GM19463 (cell line): Measurements from ENCODE around the gene NOD1.
"Not testable (repeated sequence)": the region's sequence is repeated elsewhere in the genome, so short reads cannot be mapped to it uniquely, and the experiment has no call there.

Experiments used
- ATAC-seq: cut with Tn5 transposase; IDR thresholded peaks from one replicate; pipeline ENCODE4 v1.9.1; 2021; ENCODE audit warnings: mild to moderate bottlenecking, moderate library complexity; ENCODE audit not compliant: unreplicated experiment

The NOD1 gene

DNA sequence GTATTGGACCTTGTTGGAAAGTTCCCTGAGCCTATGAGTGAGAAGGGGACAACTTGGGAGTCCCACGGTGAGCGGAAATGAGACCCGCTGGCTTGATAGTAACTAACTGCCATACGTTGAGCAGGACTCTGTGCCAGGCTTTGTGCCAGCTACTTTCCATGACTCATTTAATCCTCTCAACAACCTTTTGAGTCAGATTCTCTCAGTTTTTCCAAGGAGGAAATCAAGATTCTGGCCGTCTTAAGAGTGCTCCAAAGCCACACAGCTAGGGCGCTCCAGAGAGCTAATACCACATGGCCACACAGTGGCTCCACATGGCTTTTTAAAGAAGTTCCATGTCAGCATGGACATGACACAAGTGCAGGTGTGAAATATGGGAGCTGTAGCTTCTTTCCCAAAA, 55.7 kb downstream of the NOD1 start:
- no peak for ATAC-seq

DNA sequence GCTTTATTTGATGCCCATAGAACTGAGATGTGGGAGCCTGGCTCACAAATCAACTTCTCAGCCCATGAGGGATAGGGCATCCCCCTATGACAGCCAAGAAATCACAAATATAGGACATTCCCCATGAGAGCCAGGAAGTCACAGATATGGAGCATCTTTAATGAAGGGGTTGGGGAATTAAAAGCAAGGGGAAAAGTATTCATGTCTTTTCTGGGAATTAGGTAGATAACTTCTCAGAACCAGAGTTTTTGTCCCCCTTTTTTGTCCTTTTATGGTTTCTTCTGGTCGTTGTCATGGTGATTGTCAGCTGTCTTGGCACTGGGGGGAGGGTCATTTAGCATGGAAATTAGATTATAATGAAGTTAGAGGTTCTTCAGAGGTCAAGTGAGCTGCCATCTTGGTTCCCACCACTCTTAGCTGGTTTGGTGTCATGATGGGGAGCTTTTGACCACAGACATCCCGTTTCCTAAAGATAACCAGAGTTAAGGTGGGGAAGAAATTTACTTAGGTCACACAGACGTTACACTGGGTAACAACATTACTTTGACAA, 56.9 kb downstream of the NOD1 start:
- no peak for ATAC-seq

DNA sequence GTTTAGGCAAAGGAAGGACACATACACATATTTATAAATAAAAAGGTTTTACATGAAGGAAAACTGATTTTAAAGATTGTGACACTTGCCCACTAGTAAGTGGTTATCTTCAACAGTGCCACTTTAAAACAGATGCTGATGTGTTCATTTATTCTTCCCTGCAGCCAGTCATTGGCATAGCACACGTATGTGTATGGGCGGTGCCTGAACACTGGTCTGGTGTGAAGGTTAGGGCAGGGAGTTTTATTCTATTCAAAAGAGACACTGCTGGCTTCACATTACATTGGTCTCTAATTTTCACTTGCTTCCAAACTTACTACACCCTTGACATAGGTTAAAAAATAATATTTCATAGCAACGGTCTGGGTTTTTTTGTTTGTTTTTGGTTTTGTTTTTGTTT, 57.9 kb downstream of the NOD1 start:
- no peak for ATAC-seq

DNA sequence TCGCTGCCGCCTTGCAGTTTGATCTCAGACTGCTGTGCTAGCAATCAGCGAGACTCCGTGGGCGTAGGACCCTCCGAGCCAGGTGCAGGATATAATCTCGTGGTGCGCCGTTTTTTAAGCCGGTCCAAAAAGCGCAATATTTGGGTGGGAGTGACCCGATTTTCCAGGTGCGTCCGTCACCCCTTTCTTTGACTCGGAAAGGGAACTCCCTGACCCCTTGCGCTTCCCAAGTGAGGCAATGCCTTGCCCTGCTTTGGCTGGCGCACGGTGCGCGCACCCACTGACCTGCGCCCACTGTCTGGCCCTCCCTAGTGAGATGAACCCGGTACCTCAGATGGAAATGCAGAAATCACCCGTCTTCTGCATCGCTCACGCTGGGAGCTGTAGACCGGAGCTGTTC, 58.5 kb downstream of the NOD1 start:
- ATAC-seq: not testable (repeated sequence)

DNA sequence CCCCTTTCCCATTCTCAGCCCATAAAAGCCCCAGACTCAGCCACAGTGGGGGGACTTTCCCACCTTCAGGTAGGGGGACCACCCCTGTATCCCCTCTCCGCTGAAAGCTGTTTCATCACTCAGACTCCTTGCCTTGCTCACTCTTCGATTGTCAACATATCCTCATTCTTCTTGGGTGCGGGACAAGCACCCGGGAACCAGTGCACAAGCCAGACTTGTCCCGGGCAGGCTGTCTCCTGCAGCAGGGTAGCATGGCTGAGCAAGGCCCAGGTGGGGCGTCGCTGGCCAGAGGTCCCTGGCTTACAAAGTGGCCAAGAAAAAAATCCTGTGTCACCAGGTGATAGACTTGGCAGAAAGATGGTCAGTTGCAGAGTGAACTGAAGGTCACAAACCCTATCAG, 64.7 kb downstream of the NOD1 start:
- no peak for ATAC-seq

DNA sequence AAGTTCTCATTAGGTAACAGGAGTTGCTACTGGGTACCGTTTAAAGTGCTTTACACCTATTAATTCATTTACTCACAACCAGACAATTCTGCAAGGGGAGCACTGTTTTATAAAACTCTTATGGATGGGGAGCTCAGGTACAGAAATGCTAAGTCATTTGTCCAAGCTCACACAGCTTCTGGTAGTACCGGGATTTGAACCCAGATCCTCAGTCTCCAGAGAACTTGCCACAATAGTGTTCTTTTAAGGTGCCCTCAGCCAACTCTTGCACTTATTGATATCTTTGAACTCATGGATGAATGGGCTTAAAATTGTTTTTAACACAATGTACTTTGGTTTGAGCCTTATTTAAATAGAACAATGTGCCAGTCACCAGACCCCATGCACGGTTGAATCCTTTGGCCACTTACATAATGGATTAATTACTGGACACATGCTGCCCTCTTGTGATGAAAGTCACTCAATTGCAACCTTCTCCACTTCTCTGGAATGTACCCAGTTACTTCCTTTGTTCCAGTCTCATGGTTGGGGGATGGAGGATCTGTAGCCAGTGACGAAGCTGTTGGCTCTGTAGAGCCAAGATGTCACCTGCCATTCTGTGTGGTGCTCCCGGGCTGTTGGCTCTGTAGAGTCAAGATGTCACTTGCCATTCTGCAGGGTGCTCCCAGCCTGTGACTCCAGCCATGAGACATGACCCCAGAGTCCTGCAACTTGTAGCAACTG, 65.6 kb downstream of the NOD1 start:
- no peak for ATAC-seq

DNA sequence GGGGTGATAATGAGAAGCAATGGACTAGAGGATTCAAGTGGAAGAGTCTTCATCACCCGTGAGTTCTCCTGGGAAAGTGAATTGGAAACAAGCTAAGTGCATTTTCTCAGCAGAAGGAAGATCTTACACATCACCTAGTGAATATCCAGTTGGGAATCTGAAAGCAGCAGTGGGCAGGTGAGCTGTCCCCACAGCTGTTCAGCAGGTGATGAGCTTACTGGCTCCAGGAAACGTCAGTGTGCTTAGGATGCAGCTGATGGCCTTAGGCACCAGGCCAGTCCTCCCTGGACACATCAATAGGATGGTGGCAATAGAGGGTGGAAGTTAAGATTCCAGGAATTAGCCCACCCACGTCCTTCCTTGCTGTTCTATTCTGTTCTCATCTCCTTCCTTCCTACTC, 66.7 kb downstream of the NOD1 start:
- ATAC-seq: no peak

DNA sequence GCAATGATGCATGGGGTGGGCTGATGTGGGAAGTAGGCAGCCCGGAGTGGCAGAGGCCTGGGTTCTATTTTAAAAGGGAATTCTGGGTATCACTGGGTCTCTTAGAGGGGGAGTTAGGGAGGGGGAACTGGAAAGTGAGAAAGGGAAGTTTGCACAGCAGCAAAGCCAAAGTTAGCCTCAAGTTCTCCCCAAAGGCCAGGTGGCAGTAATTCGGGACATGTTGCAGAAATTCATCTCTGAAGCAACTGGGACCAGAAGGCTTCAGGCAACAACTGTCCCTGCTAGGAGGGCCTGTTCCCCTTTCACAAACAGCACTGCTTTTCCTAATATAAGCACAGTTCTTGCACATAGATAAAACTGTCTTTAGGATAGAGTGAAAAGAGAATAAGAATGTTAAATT, 67.4 kb downstream of the NOD1 start:
- no peak for ATAC-seq

DNA sequence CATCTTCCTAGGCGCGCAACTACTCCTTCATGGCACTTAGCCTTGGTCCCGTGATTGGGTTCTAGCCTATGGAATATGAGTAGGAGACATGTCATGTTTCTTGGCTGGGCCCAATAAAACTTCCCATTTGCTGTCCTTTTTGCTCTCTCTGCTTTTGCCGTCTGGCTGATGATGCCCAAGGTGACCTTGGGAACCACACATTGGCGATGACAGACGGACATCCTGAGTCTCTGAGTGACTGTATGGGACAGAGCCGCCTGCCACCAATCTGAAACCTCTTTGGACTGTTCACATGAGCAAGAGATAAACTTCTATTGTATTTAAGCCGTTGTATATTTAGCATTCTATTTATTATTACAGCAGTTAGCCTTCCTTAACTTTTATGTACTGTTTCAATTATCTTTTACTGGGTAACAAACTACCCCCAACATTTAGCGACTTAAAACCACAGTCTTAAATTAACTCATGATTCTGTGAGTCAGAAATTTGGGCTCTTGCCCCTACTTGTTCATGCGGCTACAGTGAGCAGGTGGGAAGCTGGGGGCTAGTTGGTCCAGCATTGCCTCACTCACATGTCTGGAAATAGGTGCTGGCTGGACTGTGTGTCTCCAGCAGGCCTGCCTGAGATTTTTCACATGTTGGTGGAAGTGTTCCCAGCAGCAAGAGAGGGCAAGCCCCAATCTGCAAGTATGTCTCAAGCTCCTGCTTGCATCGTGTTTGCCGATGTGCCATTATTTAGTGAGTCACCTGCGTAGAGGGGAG, 71.7 kb downstream of the NOD1 start:
- ATAC-seq: no peak

DNA sequence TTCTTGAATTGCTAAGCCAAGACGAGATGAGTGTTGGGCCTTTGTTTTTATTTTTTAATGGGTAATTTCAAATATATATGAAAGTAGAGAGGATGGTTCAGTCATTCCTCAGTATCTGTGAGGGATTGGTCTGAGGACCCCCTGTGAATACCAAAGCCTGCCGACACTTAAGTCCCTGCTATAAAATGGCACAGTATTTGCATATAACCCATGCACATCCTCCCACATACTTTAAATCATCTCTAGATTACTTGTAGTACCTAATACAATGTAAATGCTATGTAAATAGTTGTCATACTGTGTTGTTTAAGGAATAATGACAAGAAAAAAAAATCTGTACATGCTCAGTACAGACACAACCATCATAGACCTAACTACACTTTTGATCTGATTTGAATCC, 73.4 kb downstream of the NOD1 start:
- ATAC-seq: no peak

DNA sequence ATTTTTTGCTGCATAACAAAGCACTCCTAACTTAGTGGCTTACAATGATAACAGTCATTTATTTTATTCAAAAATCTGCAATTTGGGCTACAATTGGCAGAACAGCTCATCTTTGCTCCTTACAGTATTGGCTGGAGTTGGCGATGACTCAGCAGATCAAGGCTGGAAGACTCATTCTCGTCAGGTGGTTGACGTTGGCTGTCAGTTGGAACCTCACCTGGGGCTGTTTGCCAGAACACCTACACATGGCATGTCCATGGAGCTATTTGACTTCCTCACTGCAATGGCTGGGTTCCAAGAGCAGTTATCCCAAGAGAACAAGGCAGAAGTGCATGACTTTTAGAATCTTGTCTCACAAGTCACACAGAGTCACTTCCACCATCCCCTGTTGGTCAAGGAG, 75.1 kb downstream of the NOD1 start:
- ATAC-seq: no peak

DNA sequence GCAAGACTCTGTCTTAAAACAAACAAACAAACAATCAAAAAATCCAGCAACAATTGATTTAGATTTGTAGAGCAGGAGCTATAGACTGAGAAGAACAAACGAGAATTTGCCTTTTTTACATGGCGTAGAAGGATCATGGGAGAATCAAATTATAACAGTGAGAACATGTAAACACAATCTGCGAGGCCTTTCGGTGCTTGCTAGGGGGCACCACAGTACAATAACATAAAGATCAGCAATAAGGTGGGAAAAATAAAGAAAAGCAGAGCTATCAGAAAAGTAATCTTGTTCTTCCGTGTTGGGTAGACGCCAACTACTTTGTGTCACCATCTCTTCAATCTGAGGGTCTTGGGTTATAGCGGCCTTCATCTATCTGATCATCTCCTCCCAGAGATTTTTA, 82.2 kb downstream of the NOD1 start:
- no peak for ATAC-seq

DNA sequence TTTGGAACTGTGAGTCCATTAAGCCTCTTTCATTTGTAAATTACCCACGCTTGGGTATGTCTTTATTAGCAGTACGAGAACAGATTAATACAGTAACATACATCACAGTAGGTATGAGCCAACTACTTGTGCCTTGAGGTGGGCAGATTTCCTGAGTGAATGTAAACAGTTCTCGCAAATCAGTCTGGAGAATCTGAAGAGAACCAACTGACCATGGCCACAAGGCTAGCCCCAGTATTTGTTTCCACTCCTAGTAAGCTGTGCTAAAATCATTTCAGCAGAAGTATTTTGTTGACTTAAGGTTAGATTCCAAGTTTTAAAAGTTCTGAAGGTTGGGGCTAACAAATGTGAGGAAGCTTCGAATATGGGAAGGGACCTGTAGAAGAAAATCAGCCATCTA, 82.9 kb downstream of the NOD1 start:
- ATAC-seq: no peak

DNA sequence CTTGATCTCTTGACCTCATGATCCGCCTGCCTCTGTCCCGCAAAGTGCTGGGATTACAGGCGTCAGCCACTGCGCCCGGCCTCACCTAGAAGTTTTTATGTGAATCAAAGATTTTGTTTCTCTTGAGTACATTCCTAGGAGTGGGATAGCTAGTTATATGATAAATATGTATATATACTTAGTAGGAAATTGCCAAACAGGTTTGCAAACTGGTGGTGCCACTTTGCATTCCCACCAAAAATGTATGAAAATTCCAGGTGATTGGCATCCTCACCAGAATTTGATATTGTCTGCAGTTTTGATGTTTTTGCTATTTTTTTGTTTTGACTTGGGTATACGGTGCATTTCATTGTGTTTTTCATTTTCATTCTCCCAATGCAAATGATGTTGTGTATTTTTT, 86.8 kb downstream of the NOD1 start:
- ATAC-seq: no peak

DNA sequence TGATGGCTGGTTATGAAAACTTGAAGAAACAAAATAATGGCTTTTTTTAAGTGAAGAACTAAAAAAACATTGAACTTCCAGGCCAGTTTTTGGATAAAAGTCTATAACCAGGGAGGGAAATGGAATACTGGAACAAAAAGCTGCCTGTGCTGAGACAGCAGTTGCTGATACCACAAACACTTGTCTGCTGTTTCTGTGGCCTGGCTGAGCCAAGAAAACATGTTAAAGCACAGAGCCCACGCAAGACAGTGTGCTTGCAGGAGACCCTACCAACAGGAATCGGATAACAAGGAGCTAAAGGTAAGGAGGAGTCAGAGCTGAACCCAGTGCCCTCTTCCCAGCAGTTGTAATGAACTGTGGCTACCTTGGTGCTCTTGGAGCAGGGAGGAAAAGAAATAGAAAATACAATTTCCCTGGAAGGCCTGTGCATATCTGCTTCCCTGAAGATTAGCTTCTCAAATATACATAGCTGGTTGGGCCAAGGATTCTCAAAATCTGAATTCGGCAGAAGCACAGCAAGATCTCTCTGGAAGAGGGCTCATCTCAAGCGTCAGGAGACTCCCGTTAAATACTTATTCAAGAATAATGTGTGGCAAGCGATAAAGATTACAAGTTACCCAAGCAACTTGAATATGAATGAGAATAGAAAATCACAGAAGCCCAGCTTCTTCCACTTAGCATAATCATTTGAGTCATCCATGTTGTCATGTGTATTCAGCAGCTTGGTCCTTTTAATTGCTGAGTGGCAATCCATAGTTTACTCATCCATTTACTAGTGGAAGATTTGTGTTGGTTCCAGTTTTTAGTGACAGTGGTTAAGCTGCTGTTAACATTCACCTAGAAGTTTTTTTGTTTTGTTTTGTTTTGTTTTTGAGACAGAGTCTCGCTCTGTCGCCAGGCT, 87.6 kb downstream of the NOD1 start:
- ATAC-seq: no peak

DNA sequence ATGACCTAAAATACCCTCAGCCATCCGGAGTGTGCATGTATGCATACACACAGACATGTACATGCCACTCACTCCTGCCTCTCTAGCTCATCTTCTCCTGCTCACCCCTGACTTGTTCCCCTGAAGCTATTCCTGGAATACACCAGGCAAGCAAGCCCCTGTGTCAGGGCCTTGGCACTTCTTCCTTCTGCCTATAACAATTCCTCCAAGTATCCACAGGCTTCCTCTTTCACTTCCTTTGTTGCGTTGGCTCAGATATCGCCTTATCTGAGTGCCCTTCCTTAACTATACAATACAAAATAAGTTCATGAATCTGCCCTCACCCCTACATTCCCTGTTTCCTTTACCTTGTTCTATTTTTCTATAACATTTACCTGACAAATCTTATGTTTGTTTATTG, 88.8 kb downstream of the NOD1 start:
- no peak for ATAC-seq

DNA sequence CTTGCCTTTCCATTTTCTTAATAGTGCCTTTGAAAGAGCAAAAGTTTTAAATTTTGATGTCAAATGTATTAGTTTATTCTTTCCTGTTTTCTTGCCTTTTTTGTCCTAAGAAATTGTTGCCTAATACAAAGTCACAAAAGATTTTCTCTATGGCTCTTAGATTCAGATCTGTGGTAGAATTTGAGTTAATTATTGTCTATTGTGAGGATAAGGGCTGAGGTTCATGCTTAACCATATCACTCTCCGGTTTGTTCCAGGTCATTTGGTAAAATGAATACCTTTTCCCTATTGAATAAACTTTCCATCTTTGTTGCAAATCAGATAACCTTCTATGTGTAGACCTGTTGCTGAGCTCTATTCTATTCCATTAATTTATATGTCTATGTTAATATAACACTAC, 96.0 kb downstream of the NOD1 start:
- no peak for ATAC-seq

DNA sequence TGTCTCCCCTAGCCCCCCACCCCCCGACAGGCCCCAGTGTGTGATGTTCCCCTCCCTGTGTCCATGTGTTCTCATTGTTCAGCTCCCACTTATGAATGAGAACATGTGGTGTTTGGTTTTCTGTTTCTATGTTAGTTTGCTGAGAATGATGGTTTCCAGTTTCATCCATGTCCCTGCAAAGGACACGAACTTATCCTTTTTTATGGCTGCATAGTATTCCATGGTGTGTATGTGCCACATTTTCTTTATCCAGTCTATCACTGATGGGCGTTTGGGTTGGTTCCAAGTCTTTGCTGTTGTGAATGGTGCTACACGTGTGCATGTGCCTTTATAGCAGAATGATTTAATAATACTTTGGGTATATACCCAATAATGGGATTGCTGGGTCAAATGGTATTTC, 97.8 kb downstream of the NOD1 start:
- not testable (repeated sequence) for ATAC-seq

DNA sequence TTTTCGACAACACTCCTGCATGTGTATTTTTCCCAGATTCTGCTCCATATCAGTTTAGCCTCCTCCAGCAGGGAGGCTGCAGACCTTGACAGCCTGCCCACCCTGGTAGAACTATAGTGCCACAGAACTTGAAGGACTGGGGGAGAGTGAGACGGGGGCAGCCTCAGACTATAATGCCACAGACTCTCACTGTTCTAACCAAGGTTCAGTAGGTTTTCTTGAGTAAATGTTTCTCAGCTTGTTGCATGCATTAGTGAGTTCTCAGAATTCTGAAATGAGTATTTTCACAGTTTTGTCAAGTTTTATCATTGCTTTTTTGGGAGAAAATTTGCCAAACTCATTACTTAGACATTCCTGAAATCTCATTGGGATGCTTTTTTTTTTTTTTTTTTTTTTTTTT, 98.3 kb downstream of the NOD1 start:
- ATAC-seq: no peak

DNA sequence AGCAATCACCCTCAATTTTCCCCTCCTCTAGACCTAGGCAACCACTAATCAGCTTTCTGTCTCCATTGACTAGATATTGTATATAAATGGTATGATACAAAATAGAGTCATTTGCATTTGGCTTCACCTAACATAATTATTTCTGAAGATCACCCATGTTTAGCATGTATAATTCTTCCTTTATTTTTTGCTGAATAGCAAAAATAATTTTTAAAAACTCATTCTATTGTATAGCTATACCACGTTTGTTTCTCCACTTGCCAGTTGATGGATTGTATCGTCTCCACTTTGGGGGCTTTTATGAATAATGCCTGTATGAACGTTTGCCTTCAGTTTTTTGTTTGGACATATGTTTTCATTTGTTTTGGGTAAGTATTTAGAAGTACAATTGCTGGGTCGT, 98.8 kb downstream of the NOD1 start:
- ATAC-seq: no peak

DNA sequence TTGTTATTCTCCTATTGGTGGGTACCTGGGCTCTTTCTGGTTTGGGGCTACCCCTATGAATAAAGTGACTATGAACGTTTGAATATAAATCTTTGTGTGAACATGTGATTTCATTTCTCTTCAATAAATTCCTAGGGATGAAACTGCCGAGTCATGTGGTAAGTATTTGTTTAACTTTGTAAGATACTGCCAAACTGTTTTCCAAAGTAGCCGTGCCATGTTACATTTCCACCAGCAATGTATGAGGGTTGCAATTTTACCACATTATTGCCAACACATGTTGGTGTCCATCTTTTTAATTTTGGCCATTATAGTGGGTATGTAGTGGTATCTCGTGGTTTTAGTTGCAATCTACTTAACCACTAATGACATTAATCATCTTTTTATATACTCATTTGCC, 99.5 kb downstream of the NOD1 start:
- no peak for ATAC-seq
